Neuronal stem cell (in vitro differentiated cells): Measurements from ENCODE around the gene UPF1.
A peak's percentile ranks its signal among the peaks of the same experiment; 100 is the strongest.

ENCODE experiments used
- DNase-seq: peaks from one replicate; pipeline ENCODE4 v3.0.0-alpha.2; 2013; ENCODE audit warnings: low spot score
- H2AFZ ChIP-seq: one replicate; pipeline ENCODE4 v1.6.1; 2013; ENCODE audit warnings: mild to moderate bottlenecking, low read length, inconsistent platforms
- H2AK5ac ChIP-seq: 2 replicates; pipeline ENCODE4 v1.6.1; 2013; ENCODE audit warnings: low read depth, mild to moderate bottlenecking, inconsistent platforms, low read length, moderate library complexity, mixed read lengths
- H2BK120ac ChIP-seq: 2 replicates; pipeline ENCODE4 v1.6.1; 2013; ENCODE audit warnings: low read depth, mild to moderate bottlenecking, inconsistent platforms, low read length, moderate library complexity, mixed read lengths
- H2BK12ac ChIP-seq: one replicate; pipeline ENCODE4 v1.6.1; 2013; ENCODE audit warnings: low read length, inconsistent platforms
- H2BK15ac ChIP-seq: 2 replicates; pipeline ENCODE4 v1.6.1; 2013; ENCODE audit warnings: mild to moderate bottlenecking, low read length, inconsistent platforms, mixed read lengths
- H2BK5ac ChIP-seq: one replicate; pipeline ENCODE4 v1.6.1; 2013; ENCODE audit warnings: inconsistent platforms, mild to moderate bottlenecking, low read length, moderate library complexity
- H3K14ac ChIP-seq: one replicate; pipeline ENCODE4 v1.6.1; 2013; ENCODE audit warnings: low read length, inconsistent platforms
- H3K18ac ChIP-seq: 2 replicates; pipeline ENCODE4 v1.6.1; 2013; ENCODE audit warnings: low read length, inconsistent platforms
- H3K23ac ChIP-seq: 2 replicates; pipeline ENCODE4 v1.6.1; 2013; ENCODE audit warnings: low read depth, mild to moderate bottlenecking, mixed read lengths, low read length, inconsistent platforms; ENCODE audit not compliant: poor library complexity
- H3K27ac ChIP-seq: replicated peaks from 3 replicates; pipeline ENCODE4 v1.5.1; 2013; ENCODE audit warnings: low read length, inconsistent platforms
- H3K27me3 ChIP-seq, 3 experiments: 2 replicates each; pipeline ENCODE4 v1.6.1; 2013; ENCODE audit warnings: low read length in 3 of 3, mild to moderate bottlenecking in 2 of 3, inconsistent platforms in 1 of 3, low read depth in 1 of 3, mixed read lengths in 1 of 3, moderate library complexity in 1 of 3; ENCODE audit not compliant: control insufficient read depth in 3 of 3, insufficient read depth in 3 of 3
- H3K36me3 ChIP-seq, 2 donors: replicated peaks in 1 of 2; 2 replicates each; pipeline ENCODE4 v1.6.1; 2013; ENCODE audit warnings: low read length in 2 of 2; ENCODE audit not compliant: control insufficient read depth in 2 of 2, insufficient read depth in 2 of 2
- H3K4ac ChIP-seq: 2 replicates; pipeline ENCODE4 v1.6.1; 2013; ENCODE audit warnings: inconsistent platforms, mild to moderate bottlenecking, low read length, moderate library complexity
- H3K4me1 ChIP-seq, 2 donors: 1 replicate in 1 of 2; 2 replicates in 1 of 2; pipeline ENCODE4 v1.6.1; 2013; ENCODE audit warnings: low read length in 2 of 2, low read depth in 1 of 2; ENCODE audit not compliant: control insufficient read depth in 2 of 2, insufficient read depth in 1 of 2
- H3K4me2 ChIP-seq: one replicate; pipeline ENCODE4 v1.6.1; 2013; ENCODE audit warnings: mild to moderate bottlenecking, low read length, inconsistent platforms; ENCODE audit not compliant: insufficient read depth, poor library complexity, severe bottlenecking
- H3K4me3 ChIP-seq, 2 donors: 2 replicates each; pipeline ENCODE4 v1.5.1; 2013; ENCODE audit warnings: low read length in 2 of 2, mild to moderate bottlenecking in 2 of 2, inconsistent platforms in 1 of 2, moderate library complexity in 1 of 2
- H3K79me1 ChIP-seq: one replicate; pipeline ENCODE4 v1.6.1; 2013; ENCODE audit warnings: low read depth, mild to moderate bottlenecking, inconsistent platforms, low read length, moderate library complexity
- H3K9ac ChIP-seq: one replicate; pipeline ENCODE4 v1.6.1; 2013; ENCODE audit warnings: mild to moderate bottlenecking, low read depth, low read length, inconsistent platforms; ENCODE audit not compliant: poor library complexity
- H3K9me3 ChIP-seq, 2 donors: replicated peaks in 1 of 2; 2 replicates each; pipeline versions ENCODE3 to v1.6.1; 2013; ENCODE audit warnings: low read length in 2 of 2, mild to moderate bottlenecking in 2 of 2, inconsistent platforms in 1 of 2, low read depth in 1 of 2, mixed read lengths in 1 of 2, moderate library complexity in 1 of 2; ENCODE audit not compliant: control insufficient read depth in 2 of 2, insufficient read depth in 1 of 2
- H4K8ac ChIP-seq: one replicate; pipeline ENCODE4 v1.6.1; 2013; ENCODE audit warnings: low read depth, mild to moderate bottlenecking, inconsistent platforms, low read length, moderate library complexity
- H4K91ac ChIP-seq: one replicate; pipeline ENCODE4 v1.6.1; 2013; ENCODE audit warnings: low read length, low read depth, mild to moderate bottlenecking, inconsistent platforms; ENCODE audit not compliant: poor library complexity
- WGBS, 2 donors: extraction: QIAGEN DNeasy Blood & Tissue Kit; methylation state at CpG; one replicate each; pipeline ENCODE4 v1.1.7; 2013; ENCODE audit warnings: missing lambda C conversion rate in 2 of 2, mixed read lengths in 1 of 2; ENCODE audit not compliant: insufficient read length in 2 of 2, insufficient replicate concordance in 1 of 2; ENCODE audit errors: extremely low coverage in 2 of 2; 5-methylcytosine and 5-hydroxymethylcytosine counted together

Gene UPF1

GRCh38 chr19:18833141-18833476, 1.4 kb downstream of the UPF1 start:
- Histone ChIP-seq H3K18ac (no peak overlapping the region), H3K79me1 (peaks cover 20% of the 10 kb centered on the region), H3K9ac (peak overlapping the region; percentile 99), H2BK12ac (no peak overlapping the region), H3K27me3 (peaks cover 0 to 6% (median 0%) of the 10 kb centered on the region in 3 experiments), H3K9me3 (no peaks in the 10 kb centered on the region), H2BK5ac (no peak overlapping the region), H2AFZ (no peak overlapping the region), H3K23ac (peak overlapping the region; percentile 83), H2AK5ac (peak overlapping the region; percentile 17), H3K4me3 (peak overlapping the region; percentile 81 to 99), H4K8ac (no peak overlapping the region), H3K4me2 (peak overlapping the region; percentile 98), H3K14ac (peak overlapping the region; percentile 98), H3K4ac (no peak overlapping the region), H3K36me3 (peaks cover 12 to 44% of the 10 kb centered on the region in 2 donors), H4K91ac (no peak overlapping the region), H2BK120ac (no peak overlapping the region), H2BK15ac (no peak overlapping the region), H3K4me1 (peaks cover 12 to 20% of the 10 kb centered on the region in 2 donors), H3K27ac (no peak overlapping the region)
- no CpG with 5 or more reads among the region's 9 CpGs for WGBS, 2 donors
- DNase-seq: no peak

DNA sequence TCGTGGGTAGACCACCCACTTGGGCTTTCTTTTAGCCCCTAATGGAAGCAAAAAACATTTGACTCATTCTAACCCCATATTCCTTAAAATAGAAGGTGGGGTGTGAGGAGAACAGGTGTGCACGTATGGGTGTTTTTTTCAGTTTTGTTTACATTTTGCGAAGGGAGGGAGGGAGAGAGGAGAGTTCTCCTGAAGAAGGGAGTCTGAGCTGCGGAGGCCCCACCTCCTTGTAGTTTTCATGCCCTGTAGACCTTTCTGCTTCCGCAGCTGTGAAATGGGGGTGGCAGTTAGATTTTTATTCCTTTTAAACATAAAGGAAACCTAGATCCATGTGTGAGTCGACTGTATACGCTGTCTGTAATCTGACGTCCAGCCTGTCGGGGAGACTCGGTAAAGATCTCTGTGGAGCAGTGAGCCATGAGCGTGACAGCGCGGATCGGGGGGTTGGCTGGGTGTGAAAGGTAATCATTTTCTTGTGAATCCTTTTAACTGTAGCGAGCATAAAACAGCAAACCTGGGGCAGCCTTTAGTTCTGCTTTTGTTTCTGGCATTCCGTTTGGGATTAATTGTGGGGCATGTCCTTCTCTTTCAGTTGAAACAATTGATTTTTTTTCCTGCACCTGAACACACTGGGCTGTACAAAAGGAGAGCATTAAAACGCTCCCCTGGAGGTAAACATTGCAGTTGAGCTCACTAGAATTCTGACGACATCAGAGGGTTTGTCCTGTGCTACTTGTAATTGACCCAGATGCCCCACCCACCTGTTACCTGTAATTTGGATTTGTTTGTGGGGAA, 2.3 kb downstream of the UPF1 start:
- Histone ChIP-seq H2BK15ac (no peak overlapping the region), H3K4me3 (peak overlapping the region; percentile 17 to 81), H2AFZ (no peak overlapping the region), H3K9ac (peak overlapping the region; percentile 22), H3K4me1 (peaks cover 12 to 20% of the 10 kb centered on the region in 2 donors), H3K9me3 (no peaks in the 10 kb centered on the region), H2BK12ac (no peak overlapping the region), H4K8ac (no peak overlapping the region), H4K91ac (no peak overlapping the region), H3K23ac (no peak overlapping the region), H3K14ac (no peak overlapping the region), H2AK5ac (no peak overlapping the region), H3K4me2 (peak overlapping the region; percentile 49), H2BK5ac (no peak overlapping the region), H3K18ac (no peak overlapping the region), H3K79me1 (peaks cover 20% of the 10 kb centered on the region), H3K36me3 (peaks cover 14 to 50% of the 10 kb centered on the region in 2 donors), H3K27me3 (peaks cover 0 to 3% (median 0%) of the 10 kb centered on the region in 3 experiments), H2BK120ac (no peak overlapping the region), H3K27ac (no peak overlapping the region), H3K4ac (no peak overlapping the region)
- DNase-seq: no peak
- no CpG with 5 or more reads among the region's 18 CpGs for WGBS, 2 donors

DNA sequence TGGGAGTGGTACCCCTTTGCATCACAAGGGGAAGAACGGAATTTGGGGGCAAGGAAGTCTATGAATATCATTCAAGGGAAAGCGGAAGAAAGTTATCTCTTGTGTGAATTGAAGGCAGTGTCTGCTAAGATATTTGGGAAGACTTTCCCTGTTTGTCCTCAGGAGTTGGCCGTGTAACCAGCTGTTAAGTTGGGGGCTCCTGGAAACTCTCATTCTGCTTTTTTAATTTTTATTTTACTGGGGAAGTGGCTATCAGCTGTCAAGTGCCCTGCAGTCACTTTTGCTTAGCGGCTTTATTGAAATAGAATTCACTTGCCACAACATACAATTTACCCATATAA, 2.9 kb downstream of the UPF1 start:
- Histone ChIP-seq H2BK5ac (no peak overlapping the region), H2BK120ac (no peak overlapping the region), H4K8ac (no peak overlapping the region), H3K36me3 (peaks cover 14 to 50% of the 10 kb centered on the region in 2 donors), H3K27me3 (peaks cover 0 to 3% (median 0%) of the 10 kb centered on the region in 3 experiments), H2BK12ac (no peak overlapping the region), H2AK5ac (no peak overlapping the region), H3K14ac (no peak overlapping the region), H3K4me2 (peak overlapping the region; percentile 49), H3K79me1 (peaks cover 24% of the 10 kb centered on the region), H3K9me3 (no peaks in the 10 kb centered on the region), H3K23ac (no peak overlapping the region), H3K4ac (no peak overlapping the region), H3K4me3 (no peak overlapping the region), H2BK15ac (no peak overlapping the region), H3K4me1 (peaks cover 14 to 23% of the 10 kb centered on the region in 2 donors), H2AFZ (no peak overlapping the region), H4K91ac (no peak overlapping the region), H3K27ac (no peak overlapping the region), H3K9ac (no peak overlapping the region), H3K18ac (no peak overlapping the region)
- no peak for DNase-seq
- WGBS, 2 donors: no CpG with 5 or more reads among the region's 4 CpGs

GRCh38 chr19:18839465-18840287, 7.9 kb downstream of the UPF1 start:
- no peak overlapping the region for H3K4me2 ChIP-seq
- no peak overlapping the region for H2BK15ac ChIP-seq
- peak overlapping the region; percentile 66 for H3K18ac ChIP-seq
- no peak overlapping the region for H2AFZ ChIP-seq
- no peak overlapping the region for H2BK5ac ChIP-seq
- H3K4me1 ChIP-seq: peaks cover 11 to 19% of the 10 kb centered on the region in 2 donors
- H3K14ac ChIP-seq: peak overlapping the region; percentile 51
- DNase-seq: no peak
- no peak overlapping the region for H2BK120ac ChIP-seq
- H4K91ac ChIP-seq: no peak overlapping the region
- peaks cover 12 to 38% of the 10 kb centered on the region in 2 donors for H3K36me3 ChIP-seq
- H3K9me3 ChIP-seq: no peaks in the 10 kb centered on the region
- H2AK5ac ChIP-seq: no peak overlapping the region
- peaks cover 24% of the 10 kb centered on the region for H3K79me1 ChIP-seq
- no peak overlapping the region for H2BK12ac ChIP-seq
- H3K4ac ChIP-seq: no peak overlapping the region
- no peak overlapping the region for H3K23ac ChIP-seq
- no peak overlapping the region for H3K27ac ChIP-seq
- WGBS, 2 donors: no CpG with 5 or more reads among the region's 15 CpGs
- H4K8ac ChIP-seq: no peak overlapping the region
- peak overlapping the region; percentile 72 for H3K9ac ChIP-seq
- no peaks in the 10 kb centered on the region for H3K27me3 ChIP-seq
- H3K4me3 ChIP-seq: peak overlapping the region in 1 of 2 donors; percentile 27
